Left lung (tissue), 10 donors: ENCODE measurements around the gene CRNKL1. TPM values are rescaled to one million over a fixed set of nuclear protein-coding genes. Genes with fewer than 3 reads are reported as not detected.
A peak's percentile ranks its signal among the peaks of the same experiment; 100 is the strongest.

Source experiments
- ATAC-seq: fragments of 200-7000 bp; cut with Tn5 transposase; one replicate; pipeline ENCODE4 v1.9.1; 2020; ENCODE audit warnings: moderate library complexity
- DNase-seq, 4 donors: peaks; one replicate each; pipeline ENCODE4 v3.0.0-alpha.2; 2013 to 2020
- H3K27ac ChIP-seq, 2 donors: fragments of 200-600 bp; sonication (generic) in 1 of 2; one replicate each; pipeline versions ENCODE4 v1.5.0 to v1.8.0; 2020 to 2021
- H3K27me3 ChIP-seq, 2 donors: fragments of 200-600 bp; sonication (generic) in 1 of 2; one replicate each; pipeline versions ENCODE4 v1.5.0 to v1.8.0; 2020 to 2021
- H3K36me3 ChIP-seq, 2 donors: fragments of 200-600 bp; sonication (generic) in 1 of 2; one replicate each; pipeline versions ENCODE4 v1.5.0 to v1.8.0; 2020 to 2021
- H3K4me1 ChIP-seq, 2 donors: fragments of 200-600 bp; one replicate each; pipeline ENCODE4 v1.8.0; 2021
- H3K4me3 ChIP-seq, 2 donors: fragments of 200-600 bp; sonication (generic) in 1 of 2; one replicate each; pipeline versions ENCODE4 v1.5.0 to v1.8.0; 2020 to 2021; ENCODE audit warnings: mild to moderate bottlenecking in 1 of 2
- H3K9me3 ChIP-seq, 2 donors: fragments of 200-600 bp; sonication (generic) in 1 of 2; one replicate each; pipeline versions ENCODE4 v1.5.0 to v1.8.0; 2020 to 2021
- CTCF ChIP-seq, 2 donors: fragments of 200-600 bp; sonication (generic) in 1 of 2; IDR thresholded peaks; one replicate each; pipeline versions ENCODE4 v1.5.0 to v1.8.0; 2021; ENCODE audit warnings: antibody characterized with exemption in 2 of 2
- intact Hi-C, 2 donors: fragments of 100-400 bp; cut with DNase I; formaldehyde crosslinking; loops; one replicate each; pipeline versions ENCODE4 v1.11.2 to v1.14.2; 2022
- polyA plus RNA-seq, 6 donors: library from polyadenylated mRNA; unstranded; fragments of 120-200 nt; gene quantifications; one replicate each; pipeline ENCODE4 v1.2.1, GENCODE V29; 2013; ENCODE audit not compliant: insufficient read length in 6 of 6
- total RNA-seq, 2 donors: library from RNA; stranded (reverse); fragmentation: NEBNext Ultra II Directional; extraction: Animal tissue kit (Norgen Biotek cat#: 25700); gene quantifications; one replicate each; pipeline ENCODE4 v1.2.1, GENCODE V29; 2021
- donor health status: DM: no; HTN: yes; CAD: no.
- donor health status: DM: no; HTN: no; CAD: no.

CRNKL1 gene
- total and polyA plus RNA-seq, 8 donors: 17.9 to 48.3 (median 40.2) TPM

DNA sequence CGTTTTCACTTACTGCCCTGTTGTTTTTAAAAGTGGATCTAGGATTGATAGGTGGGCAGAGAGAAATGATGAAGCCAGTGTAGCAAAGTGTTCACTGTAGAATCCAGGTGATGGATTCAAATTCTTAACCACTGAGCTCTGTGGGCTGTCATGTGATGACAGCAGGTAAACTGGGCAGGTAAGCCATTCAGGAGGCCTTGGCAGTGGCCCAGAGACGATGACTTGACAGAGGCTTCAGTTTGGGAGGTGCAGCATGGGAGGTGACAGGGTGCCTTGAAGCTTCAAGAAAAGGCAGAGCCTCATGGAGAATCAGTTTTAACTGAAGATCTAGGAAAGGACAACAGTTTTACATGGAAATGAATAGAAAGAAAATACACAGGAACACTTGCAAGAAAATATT, 33.1 kb downstream of the CRNKL1 start:
- Histone ChIP-seq H3K27me3 (no peaks in the 10 kb centered on the region), H3K4me1 (peaks cover 8 to 51% of the 10 kb centered on the region in 2 donors), H3K9me3 (no peaks in the 10 kb centered on the region), H3K4me3 (no peak overlapping the region), H3K36me3 (peaks cover 0 to 11% of the 10 kb centered on the region in 2 donors), H3K27ac (no peak overlapping the region)
- TF ChIP-seq CTCF (IDR thresholded peaks at IDR 0.05): no peak
- ATAC-seq (no peak), DNase-seq (no peak)
- intact Hi-C loops: no loop called here

GRCh38 chr20:20018366-20018765, 33.9 kb downstream of the CRNKL1 start:
- no peak for TF ChIP-seq CTCF (IDR thresholded peaks at IDR 0.05)
- no peak overlapping the region for H3K27ac ChIP-seq
- no peak for DNase-seq
- no peaks in the 10 kb centered on the region for H3K9me3 ChIP-seq
- H3K4me1 ChIP-seq: peaks cover 8 to 54% of the 10 kb centered on the region in 2 donors
- H3K4me3 ChIP-seq: peak overlapping the region in 1 of 2 donors; percentile 97
- intact Hi-C loops: no loop called here
- peaks cover 0 to 10% of the 10 kb centered on the region in 2 donors for H3K36me3 ChIP-seq
- H3K27me3 ChIP-seq: no peaks in the 10 kb centered on the region
- ATAC-seq: no peak

GRCh38 chr20:20017844-20018185, 34.5 kb downstream of the CRNKL1 start:
- Histone ChIP-seq H3K9me3 (no peaks in the 10 kb centered on the region), H3K27ac (peak overlapping the region in 1 of 2 donors; percentile 84), H3K4me1 (peaks cover 8 to 54% of the 10 kb centered on the region in 2 donors), H3K4me3 (peak overlapping the region; percentile 86 to 97), H3K36me3 (peaks cover 0 to 5% of the 10 kb centered on the region in 2 donors), H3K27me3 (no peaks in the 10 kb centered on the region)
- no peak for TF ChIP-seq CTCF (IDR thresholded peaks at IDR 0.05)
- ATAC-seq (peak; percentile 4), DNase-seq (no peak)
- intact Hi-C loops: no loop called here

DNA sequence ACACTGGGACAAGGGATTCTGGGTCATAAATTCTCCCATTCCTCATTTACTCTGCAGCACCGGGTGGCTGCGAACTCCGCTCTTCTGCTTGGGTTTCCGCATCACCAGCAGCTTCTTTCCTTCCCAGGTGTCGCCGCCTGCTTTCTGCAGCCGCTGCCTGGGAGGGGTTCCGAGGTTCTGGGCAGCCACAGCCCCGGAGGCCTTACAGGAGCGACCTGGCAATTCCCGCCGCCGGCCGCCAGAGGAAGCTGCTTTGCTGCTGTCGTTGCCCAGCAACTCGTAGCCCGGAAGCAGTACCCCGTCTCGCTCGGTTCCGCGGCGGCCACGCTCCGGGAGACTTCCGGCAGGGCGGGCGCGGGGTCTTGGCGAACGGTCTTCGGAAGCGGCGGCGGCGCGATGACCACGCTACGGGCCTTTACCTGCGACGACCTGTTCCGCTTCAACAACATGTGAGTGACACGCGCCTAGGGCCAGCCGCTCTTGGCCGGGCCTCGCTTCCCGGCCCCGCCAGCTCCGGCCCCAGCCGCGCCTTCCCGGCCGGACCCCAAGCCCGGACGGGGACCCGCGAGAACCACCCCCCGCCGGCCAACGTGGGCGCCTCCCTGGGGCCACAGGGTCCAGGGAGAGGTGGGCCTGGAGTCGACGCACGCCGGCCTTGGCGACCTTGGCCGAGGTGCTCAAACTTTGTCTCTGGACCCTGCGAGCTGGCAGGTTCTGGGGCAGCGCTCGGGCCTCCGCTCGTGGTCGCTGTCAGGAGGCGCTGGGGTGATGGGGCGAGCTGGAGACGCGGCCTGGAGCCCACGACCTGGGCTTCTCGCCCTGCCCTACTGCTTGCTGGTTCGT, 35.0 kb downstream of the CRNKL1 start, which contains the start of gene NAA20:
Gene NAA20 (plus strand): TSS at position 362 of the 843 bp plus-strand sequence. CDS start 35 bp downstream, at position 397.
- no peaks in the 10 kb centered on the region for H3K27me3 ChIP-seq
- peak; percentile 84 to 88 for TF ChIP-seq CTCF (IDR thresholded peaks at IDR 0.05)
- intact Hi-C loops: no loop called here

GRCh38 chr20:20014659-20015058, 37.6 kb downstream of the CRNKL1 start:
- no peak for DNase-seq
- no peak for TF ChIP-seq CTCF (IDR thresholded peaks at IDR 0.05)
- Histone ChIP-seq H3K36me3 (no peaks in the 10 kb centered on the region), H3K9me3 (no peaks in the 10 kb centered on the region), H3K27me3 (no peaks in the 10 kb centered on the region), H3K4me3 (no peak overlapping the region), H3K27ac (peak overlapping the region; percentile 20 to 21), H3K4me1 (peaks cover 16 to 57% of the 10 kb centered on the region in 2 donors)
- peak; percentile 64 for ATAC-seq
- intact Hi-C loops: no loop called here

More for the DNA sequence above, 35.0 kb downstream of the CRNKL1 start, which contains the start of gene NAA20:
- Histone ChIP-seq H3K9me3 (no peaks in the 10 kb centered on the region), H3K4me1 (peaks cover 8 to 54% of the 10 kb centered on the region in 2 donors), H3K27ac (peak within 1 kb of the TSS; percentile 70 to 84), H3K36me3 (no peaks in the 10 kb centered on the region), H3K4me3 (peak within 1 kb of the TSS; percentile 86 to 97)
- ATAC-seq (peak; percentile 97), DNase-seq (peak; percentile 86 to 99 (median 94))
